CD14-positive monocyte (primary cell): ENCODE measurements around the gene TMEM164. TPM values are rescaled to one million over a fixed set of nuclear protein-coding genes. Genes with fewer than 3 reads are reported as not detected.

Experiments used
- DNase-seq, 3 donors: peaks; one replicate each; pipeline ENCODE4 v3.0.0-alpha.2; 2011 to 2022
- H2AFZ ChIP-seq: 2 replicates; pipeline ENCODE4 v1.6.0; 2012; ENCODE audit warnings: mild to moderate bottlenecking, low read depth, low read length, inconsistent platforms; ENCODE audit not compliant: insufficient read depth, poor library complexity, severe bottlenecking
- H3K27ac ChIP-seq, 2 donors: 1 replicate in 1 of 2; 2 replicates in 1 of 2; pipeline ENCODE4 v1.5.1; 2012 to 2013; ENCODE audit warnings: low read length in 2 of 2, control low read depth in 1 of 2, inconsistent platforms in 1 of 2, low read depth in 1 of 2, mild to moderate bottlenecking in 1 of 2
- H3K27me3 ChIP-seq, 2 donors: one replicate each; pipeline versions ENCODE4 v1.6.0 to v1.6.1; 2011 to 2013; ENCODE audit warnings: low read length in 2 of 2; ENCODE audit not compliant: control insufficient read depth in 2 of 2, insufficient read depth in 2 of 2
- H3K36me3 ChIP-seq, 2 donors: replicated peaks in 1 of 2; 1 replicate in 1 of 2; 2 replicates in 1 of 2; pipeline versions ENCODE4 v1.5.1 to v1.6.1; 2012 to 2013; ENCODE audit warnings: low read length in 2 of 2, control low read depth in 1 of 2, inconsistent platforms in 1 of 2, mild to moderate bottlenecking in 1 of 2; ENCODE audit not compliant: insufficient read depth in 2 of 2, control insufficient read depth in 1 of 2
- H3K4me1 ChIP-seq, 2 donors: 1 replicate in 1 of 2; 2 replicates in 1 of 2; pipeline versions ENCODE4 v1.5.1 to v1.6.1; 2012 to 2013; ENCODE audit warnings: low read length in 2 of 2, control low read depth in 1 of 2, inconsistent platforms in 1 of 2, mild to moderate bottlenecking in 1 of 2, moderate library complexity in 1 of 2; ENCODE audit not compliant: insufficient read depth in 2 of 2, control insufficient read depth in 1 of 2
- H3K4me2 ChIP-seq: replicated peaks from 2 replicates; pipeline ENCODE3; 2012; ENCODE audit warnings: low read length, moderate library complexity, mild to moderate bottlenecking; ENCODE audit not compliant: poor library complexity, severe bottlenecking; ENCODE audit errors: extremely low read depth
- H3K4me3 ChIP-seq, 3 experiments: fragments of 200-600 bp in 1 of 3; sonication (generic) in 1 of 3; replicated peaks in 1 of 3; 1 replicate in 2 of 3; 2 replicates in 1 of 3; pipeline ENCODE4 v1.5.1; 2011 to 2013; ENCODE audit warnings: low read length in 3 of 3, mild to moderate bottlenecking in 3 of 3, control low read depth in 2 of 3, low read depth in 2 of 3, inconsistent platforms in 1 of 3, moderate library complexity in 1 of 3
- H3K79me2 ChIP-seq: 2 replicates; pipeline ENCODE4 v1.6.0; 2012; ENCODE audit warnings: mild to moderate bottlenecking, control low read depth, inconsistent platforms, low read length, moderate library complexity; ENCODE audit not compliant: insufficient read depth
- H3K9ac ChIP-seq: 2 replicates; pipeline ENCODE4 v1.6.0; 2017; ENCODE audit warnings: low read length, mild to moderate bottlenecking; ENCODE audit not compliant: insufficient read depth, poor library complexity, severe bottlenecking
- H3K9me3 ChIP-seq, 2 donors: replicated peaks in 1 of 2; 1 replicate in 1 of 2; 2 replicates in 1 of 2; pipeline versions ENCODE4 v1.5.1 to v1.6.1; 2012 to 2013; ENCODE audit warnings: low read length in 2 of 2, control low read depth in 1 of 2; ENCODE audit not compliant: control insufficient read depth in 1 of 2, insufficient read depth in 1 of 2
- H4K20me1 ChIP-seq: 2 replicates; pipeline ENCODE4 v1.6.0; 2012; ENCODE audit warnings: mild to moderate bottlenecking, low read length, control low read depth, moderate library complexity; ENCODE audit not compliant: insufficient read depth
- H3K27ac Mint-ChIP-seq, 7 donors: one replicate each; pipeline ENCODE4 v1.8.0; 2020; ENCODE audit warnings: mild to moderate bottlenecking in 7 of 7, mixed read lengths in 7 of 7, moderate library complexity in 6 of 7, inconsistent platforms in 2 of 7
- H3K27me3 Mint-ChIP-seq, 3 donors: one replicate each; pipeline ENCODE4 v1.8.0; 2021 to 2022; ENCODE audit warnings: low read depth in 3 of 3, mild to moderate bottlenecking in 3 of 3, mixed read lengths in 3 of 3, moderate library complexity in 3 of 3, inconsistent platforms in 1 of 3
- H3K36me3 Mint-ChIP-seq, 2 donors: one replicate each; pipeline ENCODE4 v1.8.0; 2020; ENCODE audit warnings: mixed read lengths in 2 of 2, inconsistent platforms in 1 of 2, mild to moderate bottlenecking in 1 of 2
- H3K4me1 Mint-ChIP-seq: one replicate; pipeline ENCODE4 v1.8.0; 2020; ENCODE audit warnings: mild to moderate bottlenecking, mixed read lengths
- H3K4me3 Mint-ChIP-seq, 2 donors: one replicate each; pipeline ENCODE4 v1.8.0; 2020; ENCODE audit warnings: mild to moderate bottlenecking in 2 of 2, mixed read lengths in 2 of 2, moderate library complexity in 1 of 2
- H3K9me3 Mint-ChIP-seq, 7 donors: one replicate each; pipeline ENCODE4 v1.8.0; 2020 to 2022; ENCODE audit warnings: mixed read lengths in 7 of 7, mild to moderate bottlenecking in 6 of 7, moderate library complexity in 6 of 7, inconsistent platforms in 2 of 7
- WGBS: methylation state at CpG from one replicate; pipeline ENCODE4 v1.1.5; 2013; ENCODE audit warnings: missing lambda C conversion rate; ENCODE audit not compliant: insufficient coverage; 5-methylcytosine and 5-hydroxymethylcytosine counted together
- intact Hi-C, 2 donors: fragments of 100-400 bp; cut with micrococcal nuclease; formaldehyde crosslinking; loops; one replicate each; pipeline versions ENCODE4 v1.15.0 to v1.15.1; 2023
- polyA plus RNA-seq, 3 donors: library from polyadenylated mRNA; depleted of rRNA in 1 of 3; unstranded in 2 of 3; stranded (reverse) in 1 of 3; fragments of 300-500 nt in 2 of 3; fragments of >200 nt in 1 of 3; fragmentation: Illumina TruSeq in 2 of 3; gene quantifications; 1 replicate in 2 of 3; 2 replicates in 1 of 3; pipeline ENCODE4 v1.2.3, GENCODE V29; 2012 to 2021
- TF ChIP-seq, protein P1 (sequence below): fragments of 200-600 bp; IDR thresholded peaks from one replicate; pipeline ENCODE4 v1.8.0; 2022; ENCODE audit warnings: antibody characterized with exemption, mild to moderate bottlenecking

Gene TMEM164
- polyA plus RNA-seq, 3 donors, result 5.3 to 39.5 (median 7.3) TPM

- Histone ChIP-seq H3K79me2 (peaks cover 51% of the 10 kb centered on the region), H3K36me3 (peaks cover 16 to 35% of the 10 kb centered on the region in 2 donors), H3K9ac (no peak overlapping the region), H4K20me1 (peaks cover 34% of the 10 kb centered on the region), H3K4me3 (no peak overlapping the region), H3K4me2 (no peak overlapping the region), H3K9me3 (no peaks in the 10 kb centered on the region), H3K4me1 (peaks cover 15 to 18% of the 10 kb centered on the region in 2 donors), H2AFZ (no peak overlapping the region), H3K27me3 (no peaks in the 10 kb centered on the region), H3K27ac (peak overlapping the region in 1 of 2 donors; percentile 34)
- Mint-ChIP-seq H3K36me3 (peaks cover 29 to 33% of the 10 kb centered on the region in 2 donors), H3K9me3 (no peaks in the 10 kb centered on the region), H3K4me3 (peak overlapping the region in 1 of 2 donors; percentile 26), H3K4me1 (peaks cover 33% of the 10 kb centered on the region), H3K27ac (peak overlapping the region; percentile 16 to 74 (median 54)), H3K27me3 (peaks cover 0 to 3% (median 2%) of the 10 kb centered on the region in 3 donors)
- no CpG with 5 or more reads among the region's 9 CpGs for WGBS
- TF ChIP-seq, protein P1, sequence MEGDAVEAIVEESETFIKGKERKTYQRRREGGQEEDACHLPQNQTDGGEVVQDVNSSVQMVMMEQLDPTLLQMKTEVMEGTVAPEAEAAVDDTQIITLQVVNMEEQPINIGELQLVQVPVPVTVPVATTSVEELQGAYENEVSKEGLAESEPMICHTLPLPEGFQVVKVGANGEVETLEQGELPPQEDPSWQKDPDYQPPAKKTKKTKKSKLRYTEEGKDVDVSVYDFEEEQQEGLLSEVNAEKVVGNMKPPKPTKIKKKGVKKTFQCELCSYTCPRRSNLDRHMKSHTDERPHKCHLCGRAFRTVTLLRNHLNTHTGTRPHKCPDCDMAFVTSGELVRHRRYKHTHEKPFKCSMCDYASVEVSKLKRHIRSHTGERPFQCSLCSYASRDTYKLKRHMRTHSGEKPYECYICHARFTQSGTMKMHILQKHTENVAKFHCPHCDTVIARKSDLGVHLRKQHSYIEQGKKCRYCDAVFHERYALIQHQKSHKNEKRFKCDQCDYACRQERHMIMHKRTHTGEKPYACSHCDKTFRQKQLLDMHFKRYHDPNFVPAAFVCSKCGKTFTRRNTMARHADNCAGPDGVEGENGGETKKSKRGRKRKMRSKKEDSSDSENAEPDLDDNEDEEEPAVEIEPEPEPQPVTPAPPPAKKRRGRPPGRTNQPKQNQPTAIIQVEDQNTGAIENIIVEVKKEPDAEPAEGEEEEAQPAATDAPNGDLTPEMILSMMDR, result no peak
- intact Hi-C loops, result no loop called here
- DNase-seq, result peak; percentile 23 to 35 (median 31)
Measured at GRCh38 chrX:110026099-110026844, 23.4 kb downstream of the TMEM164 start.

DNA sequence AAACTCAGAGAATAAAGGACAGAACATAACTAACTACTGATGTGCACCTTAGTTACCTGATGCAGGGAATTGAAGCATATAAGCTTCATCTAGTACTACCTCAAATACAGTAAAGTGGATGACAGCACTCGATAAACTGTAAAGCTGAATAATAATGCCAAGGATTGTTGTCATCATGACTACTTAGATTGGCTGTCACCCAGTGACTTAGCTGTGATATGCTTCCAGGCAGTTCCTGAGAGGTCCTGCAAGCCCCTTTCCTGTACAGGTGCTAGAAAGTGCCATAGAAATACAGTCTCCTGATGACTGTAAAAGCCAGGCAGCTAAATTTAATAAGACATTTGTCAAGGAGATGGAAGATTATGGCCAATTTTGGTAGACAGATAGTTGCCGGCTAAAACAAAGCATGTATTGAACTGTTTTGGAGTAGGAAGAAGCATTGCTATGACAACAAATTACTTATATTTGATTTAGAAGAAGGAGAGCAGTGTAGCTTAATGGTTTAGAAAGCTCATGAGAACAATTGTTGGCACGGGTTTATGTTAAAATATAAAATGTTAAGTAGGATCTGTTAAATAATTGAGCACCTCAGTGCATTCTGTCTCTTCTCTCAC, 29.7 kb downstream of the TMEM164 start:
- TF ChIP-seq, protein P1, result no peak
- Histone ChIP-seq H3K9ac (no peak overlapping the region), H2AFZ (no peak overlapping the region), H3K27ac (no peak overlapping the region), H3K9me3 (no peaks in the 10 kb centered on the region), H3K27me3 (no peaks in the 10 kb centered on the region), H3K4me2 (no peak overlapping the region), H4K20me1 (peaks cover 52% of the 10 kb centered on the region), H3K36me3 (no peaks in the 10 kb centered on the region), H3K4me3 (no peak overlapping the region), H3K79me2 (peaks cover 59% of the 10 kb centered on the region), H3K4me1 (peaks cover 11 to 21% of the 10 kb centered on the region in 2 donors)
- Mint-ChIP-seq H3K4me3 (no peak overlapping the region), H3K27me3 (peaks cover 0 to 3% (median 0%) of the 10 kb centered on the region in 3 donors), H3K27ac (peak overlapping the region in 1 of 7 donors; percentile 26), H3K4me1 (peaks cover 27% of the 10 kb centered on the region), H3K9me3 (peaks cover 0 to 2% (median 0%) of the 10 kb centered on the region in 7 donors), H3K36me3 (peaks cover 7% of the 10 kb centered on the region in 2 donors)
- no CpG with 5 or more reads among the region's 3 CpGs for WGBS
- DNase-seq, result no peak
- intact Hi-C loops, result loop anchor here in 1 of 2 donors (10.0 kb wide), 1 partner anchor 52 kb away; no protein-coding TSS in a partner anchor
